Heart left ventricle (tissue), 16 donors: ENCODE measurements around the gene STARD13. TPM values are rescaled to one million over a fixed set of nuclear protein-coding genes. Genes with fewer than 3 reads are reported as not detected.

Source experiments
- ATAC-seq, 4 donors: fragments of 200-7000 bp; cut with Tn5 transposase; one replicate each; pipeline ENCODE4 v1.9.1; 2020 to 2022; ENCODE audit warnings: moderate library complexity in 4 of 4, mild to moderate bottlenecking in 3 of 4, moderate number of reproducible peaks in 1 of 4
- DNase-seq, 5 donors: peaks; one replicate each; pipeline ENCODE4 v3.0.0-alpha.2; 2020
- H3K27ac ChIP-seq, 12 donors: fragments of 200-600 bp; sonication (generic) in 4 of 12; one replicate each; pipeline versions ENCODE4 v1.5.0 to v1.8.0; 2016 to 2022; ENCODE audit warnings: mild to moderate bottlenecking in 2 of 12
- H3K27me3 ChIP-seq, 9 donors: fragments of 200-600 bp; sonication (generic) in 2 of 9; one replicate each; pipeline versions ENCODE4 v1.5.1 to v1.8.0; 2016 to 2022; ENCODE audit warnings: mild to moderate bottlenecking in 3 of 9
- H3K36me3 ChIP-seq, 9 donors: fragments of 200-600 bp; sonication (generic) in 2 of 9; one replicate each; pipeline versions ENCODE4 v1.5.0 to v1.8.0; 2018 to 2022; ENCODE audit warnings: mild to moderate bottlenecking in 2 of 9
- H3K4me1 ChIP-seq, 12 donors: fragments of 200-600 bp; sonication (generic) in 4 of 12; one replicate each; pipeline versions ENCODE4 v1.5.0 to v1.8.0; 2016 to 2022; ENCODE audit warnings: mild to moderate bottlenecking in 3 of 12
- H3K4me3 ChIP-seq, 12 donors: fragments of 200-600 bp; sonication (generic) in 4 of 12; one replicate each; pipeline versions ENCODE4 v1.5.0 to v1.8.0; 2017 to 2022; ENCODE audit warnings: mild to moderate bottlenecking in 9 of 12, moderate library complexity in 4 of 12
- H3K9me3 ChIP-seq, 12 donors: fragments of 200-600 bp; sonication (generic) in 4 of 12; one replicate each; pipeline versions ENCODE4 v1.5.0 to v1.8.0; 2016 to 2022; ENCODE audit warnings: mild to moderate bottlenecking in 1 of 12
- CTCF ChIP-seq, 12 donors: fragments of 200-600 bp; sonication (generic) in 4 of 12; IDR thresholded peaks; one replicate each; pipeline versions ENCODE4 v1.5.0 to v1.8.0; 2018 to 2022; ENCODE audit warnings: antibody characterized with exemption in 12 of 12, mild to moderate bottlenecking in 5 of 12
- POLR2A ChIP-seq, 2 donors: fragments of 450-650 bp; IDR thresholded peaks; one replicate each; pipeline ENCODE4 v1.6.1; 2017; ENCODE audit warnings: antibody characterized with exemption in 2 of 2, mild to moderate bottlenecking in 2 of 2, moderate library complexity in 2 of 2
- WGBS, 4 donors: extraction: QIAGEN DNeasy Blood & Tissue Kit in 2 of 4; methylation state at CpG; one replicate each; pipeline versions ENCODE4 v1.1.5 to v1.1.7; 2013 to 2018; 5-methylcytosine and 5-hydroxymethylcytosine counted together
- intact Hi-C, 10 donors: fragments of 100-400 bp; cut with DNase I; formaldehyde crosslinking; loops; one replicate each; pipeline versions ENCODE4 v1.11.1 to v1.14.2; 2022
- polyA plus RNA-seq, 2 donors: library from polyadenylated mRNA; stranded (reverse); fragments of 200-250 nt; gene quantifications; one replicate each; pipeline ENCODE4 v1.2.3, GENCODE V29; 2013
- total RNA-seq, 9 donors: library from RNA; depleted of rRNA in 2 of 9; stranded (reverse); fragments of >200 nt in 2 of 9; fragmentation: NEBNext Ultra II Directional in 3 of 9; extraction: Animal tissue kit (Norgen Biotek cat#: 25700) in 3 of 9; gene quantifications; one replicate each; pipeline versions ENCODE4 v1.1.0 to v1.2.4, GENCODE V29; 2016 to 2023
- donor health status: ischemic (EF 13 %, LVEDD 7.1; RV severe dilation, severe dysfunction).
- donor health status: healthy with polysubstance abuse.
- donor health status: DM: no; HTN: yes; CAD: no.
- donor health status: DM: no; HTN: no; CAD: no.
- donor health status: ischemic (EF 25% LVEDD 6.9; RV normal size, moderate dysfunction).
- donor health status: ischemic (EF 25% LVEDD 5.7; RV mildly dilated, moderate dysfunction).
- donor health status: healthy.
- donor health status: DM: yes; HTN: yes; CAD: no.
- donor health status: ischemic (EF 35%, LVEDD 5.7; RV mildly dilated, moderate dysfunction).
- donor health status: nonischemic (EF 11% LVEDD 7.7; RV severe dilation, severe dysfunction).
- donor health status: DM: yes; HTN: yes; CAD: no.
- donor health status: PGD.
- donor health status: ischemic (EF 29% LVEDD 5.4; RV normal size, mild dysfunction).
- donor health status: nonischemic (EF 23%, LVEDD 6.1; RV moderate dilation, normal function).

STARD13 gene
- total and polyA plus RNA-seq, 11 donors, result 9.3 to 39.2 (median 28.3) TPM

- H3K4me3 ChIP-seq, result peak overlapping the region in 8 of 12 donors; percentile 0 to 40 (median 20)
- H3K36me3 ChIP-seq, result no peaks in the 10 kb centered on the region
- TF ChIP-seq CTCF (IDR thresholded peaks at IDR 0.05) (no peak), POLR2A (IDR thresholded peaks at IDR 0.05) (no peak)
- peaks cover 0 to 14% (median 0%) of the 10 kb centered on the region in 12 donors for H3K9me3 ChIP-seq
- H3K27me3 ChIP-seq, result no peaks in the 10 kb centered on the region
- H3K27ac ChIP-seq, result peak overlapping the region in 9 of 12 donors; percentile 6 to 68 (median 42)
- intact Hi-C loops, result no loop called here
- WGBS, 4 donors, result 66 to 77% (median 71%) methylated on average over 11 of the region's 11 CpGs
- ATAC-seq (peak in 2 of 4 donors; percentile 19 to 46), DNase-seq (no peak)
- H3K4me1 ChIP-seq, result peaks cover 0 to 22% (median 0%) of the 10 kb centered on the region in 12 donors
These were observed 36.4 kb upstream of the STARD13 start for GRCh38 chr13:33321686-33322542.

- H3K4me3 ChIP-seq, result no peak overlapping the region
These were observed 34.3 kb upstream of the STARD13 start for GRCh38 chr13:33319859-33320258.

GRCh38 chr13:33318744-33319143, 33.2 kb upstream of the STARD13 start:
- Histone ChIP-seq H3K9me3 (peaks cover 0 to 14% (median 0%) of the 10 kb centered on the region in 12 donors), H3K27ac (no peak overlapping the region), H3K4me1 (peaks cover 0 to 13% (median 0%) of the 10 kb centered on the region in 12 donors), H3K36me3 (no peaks in the 10 kb centered on the region), H3K4me3 (no peak overlapping the region), H3K27me3 (no peaks in the 10 kb centered on the region)
- ATAC-seq (no peak), DNase-seq (no peak)
- intact Hi-C loops, result loop anchor here in 1 of 10 donors (10.0 kb wide), 1 partner anchor 204 kb away; no protein-coding TSS in a partner anchor
- TF ChIP-seq POLR2A (IDR thresholded peaks at IDR 0.05) (no peak), CTCF (IDR thresholded peaks at IDR 0.05) (no peak)
- 90 to 94% (median 92%) methylated on average over 2 of the region's 2 CpGs for WGBS, 4 donors

More at GRCh38 chr13:33319859-33320258, 34.3 kb upstream of the STARD13 start:
- DNase-seq (no peak), ATAC-seq (no peak)
- Histone ChIP-seq H3K4me1 (peaks cover 0 to 20% (median 0%) of the 10 kb centered on the region in 12 donors), H3K27me3 (no peaks in the 10 kb centered on the region), H3K9me3 (peaks cover 0 to 14% (median 0%) of the 10 kb centered on the region in 12 donors), H3K27ac (no peak overlapping the region), H3K36me3 (no peaks in the 10 kb centered on the region)
- TF ChIP-seq CTCF (IDR thresholded peaks at IDR 0.05) (no peak), POLR2A (IDR thresholded peaks at IDR 0.05) (no peak)
- intact Hi-C loops, result loop anchor here in 1 of 10 donors (10.0 kb wide), 1 partner anchor 205 kb away; no protein-coding TSS in a partner anchor
- 92 to 100% (median 96%) methylated on average over 1 of the region's 1 CpG for WGBS, 4 donors

- no peak overlapping the region for H3K4me3 ChIP-seq
- ATAC-seq (no peak), DNase-seq (no peak)
- no peaks in the 10 kb centered on the region for H3K27me3 ChIP-seq
- H3K27ac ChIP-seq, result no peak overlapping the region
- no peaks in the 10 kb centered on the region for H3K36me3 ChIP-seq
- H3K9me3 ChIP-seq, result peaks cover 0 to 14% (median 0%) of the 10 kb centered on the region in 12 donors
- intact Hi-C loops, result loop anchor here in 1 of 10 donors (10.0 kb wide), 1 partner anchor 203 kb away; no protein-coding TSS in a partner anchor
- H3K4me1 ChIP-seq, result peaks cover 0 to 13% (median 0%) of the 10 kb centered on the region in 12 donors
- 92 to 98% (median 96%) methylated on average over 3 of the region's 3 CpGs for WGBS, 4 donors
- TF ChIP-seq POLR2A (IDR thresholded peaks at IDR 0.05) (no peak), CTCF (IDR thresholded peaks at IDR 0.05) (no peak)
These were observed 32.5 kb upstream of the STARD13 start for GRCh38 chr13:33318037-33318436.
